Smooth muscle cell (in vitro differentiated cells): ENCODE measurements around the gene STAMBPL1. TPM values are rescaled to one million over a fixed set of nuclear protein-coding genes. Genes with fewer than 3 reads are reported as not detected.

Source experiments
- DNase-seq: peaks from one replicate; lab custom pipeline; 2025; ENCODE audit not compliant: unreplicated experiment; lab: John Stamatoyannopoulos, UW
- H2AFZ ChIP-seq: fragments of 200-600 bp; sonication (generic); 2 replicates; pipeline ENCODE4 v1.6.0; 2016; ENCODE audit warnings: antibody characterized with exemption, low read depth, mild to moderate bottlenecking
- H3F3A ChIP-seq: fragments of 200-600 bp; sonication (generic); 2 replicates; pipeline ENCODE4 v1.6.0; 2017; ENCODE audit warnings: antibody characterized with exemption, low read depth
- H3K27ac ChIP-seq: fragments of 200-600 bp; sonication (generic); 2 replicates; pipeline ENCODE4 v1.5.1; 2016; ENCODE audit warnings: low read depth, mild to moderate bottlenecking
- H3K27me3 ChIP-seq: fragments of 200-600 bp; sonication (generic); 2 replicates; pipeline ENCODE4 v1.6.1; 2016; ENCODE audit warnings: low read depth, mild to moderate bottlenecking
- H3K36me3 ChIP-seq: fragments of 200-600 bp; sonication (generic); 2 replicates; pipeline ENCODE4 v1.5.1; 2016; ENCODE audit warnings: low read depth
- H3K4me1 ChIP-seq: fragments of 200-600 bp; sonication (generic); 2 replicates; pipeline ENCODE4 v1.5.1; 2016; ENCODE audit warnings: low read depth
- H3K4me2 ChIP-seq: fragments of 200-600 bp; sonication (generic); 2 replicates; pipeline ENCODE4 v1.6.0; 2016; ENCODE audit warnings: mild to moderate bottlenecking
- H3K4me3 ChIP-seq: fragments of 200-600 bp; sonication (generic); 2 replicates; pipeline ENCODE4 v1.5.1; 2016; ENCODE audit warnings: mild to moderate bottlenecking
- H3K79me2 ChIP-seq: fragments of 200-600 bp; sonication (generic); 2 replicates; pipeline ENCODE4 v1.6.0; 2016; ENCODE audit warnings: low read depth, mild to moderate bottlenecking
- H3K9ac ChIP-seq: fragments of 200-600 bp; sonication (generic); 2 replicates; pipeline ENCODE4 v1.6.0; 2016; ENCODE audit warnings: low read depth
- H3K9me3 ChIP-seq: fragments of 200-600 bp; sonication (generic); replicated peaks from 2 replicates; pipeline ENCODE4 v1.5.1; 2016; ENCODE audit warnings: low read depth
- H4K20me1 ChIP-seq: fragments of 200-600 bp; sonication (generic); 2 replicates; pipeline ENCODE4 v1.6.0; 2016; ENCODE audit warnings: low read depth
- CTCF ChIP-seq: fragments of 200-600 bp; sonication (generic); IDR thresholded peaks from 2 replicates; pipeline ENCODE4 v1.5.1; 2017; ENCODE audit warnings: borderline replicate concordance, mild to moderate bottlenecking, antibody characterized with exemption; ENCODE audit not compliant: insufficient read depth, poor library complexity, severe bottlenecking
- WGBS: methylation state at CpG from one replicate; pipeline ENCODE4 v1.1.7; 2016; ENCODE audit warnings: low lambda C conversion rate; 5-methylcytosine and 5-hydroxymethylcytosine counted together
- polyA plus RNA-seq: library from polyadenylated mRNA; unstranded; fragments of >200 nt; fragmentation: Nextera tagmentation; extraction: Ambion mirVana; gene quantifications from 2 replicates; pipeline ENCODE4 v1.2.1, GENCODE V29; 2016
- total RNA-seq: library from RNA; depleted of rRNA; stranded (reverse); fragments of >200 nt; gene quantifications from 2 replicates; pipeline ENCODE4 v1.2.3, GENCODE V29; 2014

STAMBPL1 gene
- total and polyA plus RNA-seq, 2 experiments from 2014 or later: 0.49 to 1.2 TPM

GRCh38 chr10:88889559-88890337 is 9.7 kb downstream of the STAMBPL1 start:
- DNase-seq: no peak
- Histone ChIP-seq H2AFZ (no peak overlapping the region), H3K9ac (no peak overlapping the region), H3K27ac (no peak overlapping the region), H4K20me1 (no peaks in the 10 kb centered on the region), H3F3A (no peaks in the 10 kb centered on the region), H3K27me3 (peaks cover 67% of the 10 kb centered on the region), H3K4me3 (no peak overlapping the region), H3K36me3 (no peaks in the 10 kb centered on the region), H3K4me2 (no peak overlapping the region), H3K4me1 (no peaks in the 10 kb centered on the region), H3K9me3 (no peaks in the 10 kb centered on the region), H3K79me2 (no peaks in the 10 kb centered on the region)
- no peak for TF ChIP-seq CTCF
- WGBS: 92% methylated on average over 1 of the region's 1 CpG

- Histone ChIP-seq H3K9ac (no peak overlapping the region), H3K79me2 (no peaks in the 10 kb centered on the region), H3K36me3 (no peaks in the 10 kb centered on the region), H3K27ac (no peak overlapping the region), H2AFZ (no peak overlapping the region), H4K20me1 (no peaks in the 10 kb centered on the region), H3K4me1 (no peaks in the 10 kb centered on the region), H3K27me3 (peaks cover 57% of the 10 kb centered on the region), H3K4me2 (peak overlapping the region; percentile 2), H3F3A (no peaks in the 10 kb centered on the region), H3K9me3 (no peaks in the 10 kb centered on the region), H3K4me3 (no peak overlapping the region)
- no peak for TF ChIP-seq CTCF
- WGBS: 86% methylated on average over 4 of the region's 4 CpGs
- DNase-seq: no peak
Observed at GRCh38 chr10:88890681-88891381, 10.8 kb downstream of the STAMBPL1 start.

GRCh38 chr10:88892222-88892967 is 12.3 kb downstream of the STAMBPL1 start:
- Histone ChIP-seq H3K4me3 (no peak overlapping the region), H4K20me1 (no peaks in the 10 kb centered on the region), H3K4me1 (no peaks in the 10 kb centered on the region), H3K4me2 (no peak overlapping the region), H3K9me3 (no peaks in the 10 kb centered on the region), H2AFZ (no peak overlapping the region), H3F3A (no peaks in the 10 kb centered on the region), H3K79me2 (no peaks in the 10 kb centered on the region), H3K27ac (no peak overlapping the region), H3K27me3 (peaks cover 48% of the 10 kb centered on the region), H3K36me3 (no peaks in the 10 kb centered on the region), H3K9ac (no peak overlapping the region)
- TF ChIP-seq CTCF: no peak
- 65% methylated on average over 2 of the region's 2 CpGs for WGBS
- DNase-seq: no peak
